ENCODE data around the gene LSP1.

GRCh38 chr11:1845561-1846452 lies 7.1 kb upstream of the LSP1 start:
- TF ChIP-seq, protein P1, sequence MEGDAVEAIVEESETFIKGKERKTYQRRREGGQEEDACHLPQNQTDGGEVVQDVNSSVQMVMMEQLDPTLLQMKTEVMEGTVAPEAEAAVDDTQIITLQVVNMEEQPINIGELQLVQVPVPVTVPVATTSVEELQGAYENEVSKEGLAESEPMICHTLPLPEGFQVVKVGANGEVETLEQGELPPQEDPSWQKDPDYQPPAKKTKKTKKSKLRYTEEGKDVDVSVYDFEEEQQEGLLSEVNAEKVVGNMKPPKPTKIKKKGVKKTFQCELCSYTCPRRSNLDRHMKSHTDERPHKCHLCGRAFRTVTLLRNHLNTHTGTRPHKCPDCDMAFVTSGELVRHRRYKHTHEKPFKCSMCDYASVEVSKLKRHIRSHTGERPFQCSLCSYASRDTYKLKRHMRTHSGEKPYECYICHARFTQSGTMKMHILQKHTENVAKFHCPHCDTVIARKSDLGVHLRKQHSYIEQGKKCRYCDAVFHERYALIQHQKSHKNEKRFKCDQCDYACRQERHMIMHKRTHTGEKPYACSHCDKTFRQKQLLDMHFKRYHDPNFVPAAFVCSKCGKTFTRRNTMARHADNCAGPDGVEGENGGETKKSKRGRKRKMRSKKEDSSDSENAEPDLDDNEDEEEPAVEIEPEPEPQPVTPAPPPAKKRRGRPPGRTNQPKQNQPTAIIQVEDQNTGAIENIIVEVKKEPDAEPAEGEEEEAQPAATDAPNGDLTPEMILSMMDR (IDR thresholded peaks at IDR 0.05; ENCODE audit: poor library complexity, severe bottlenecking): no peak
- TF ChIP-seq EZH2 (IDR thresholded peaks at IDR 0.05; ENCODE audit: borderline replicate concordance, insufficient read depth, low read length, poor library complexity, severe bottlenecking) (no peak), REST (IDR thresholded peaks at IDR 0.05; ENCODE audit: borderline replicate concordance) (no peak), EP300 (conservative IDR thresholded peaks at IDR 0.05; ENCODE audit: poor library complexity, severe bottlenecking) (no peak), TAF1 (IDR thresholded peaks at IDR 0.05; ENCODE audit: low read depth) (no peak), POLR2AphosphoS5 (IDR thresholded peaks at IDR 0.05) (no peak), RAD21 (conservative IDR thresholded peaks at IDR 0.05) (no peak)

Measured in neural cell (in vitro differentiated cells).